Astrocyte of the cerebellum (primary cell): ENCODE results near the gene MIS12.
A peak's percentile ranks its signal among the peaks of the same experiment; 100 is the strongest.

Source experiments
- DNase-seq: peaks from one replicate; pipeline ENCODE4 v3.0.0-alpha.2; 2011; ENCODE audit warnings: low read depth
- H3K4me3 ChIP-seq: 2 replicates; pipeline ENCODE4 v1.5.1; 2011; ENCODE audit warnings: mild to moderate bottlenecking, low read depth, low read length, moderate library complexity
- in situ Hi-C: cut with HindIII; loops from 2 replicates; pipeline ENCODE4 v1.10.0; 2017; ENCODE audit warnings: low sequenced_read_pairs
- TF ChIP-seq, protein P1 (sequence below): IDR thresholded peaks from 2 replicates; pipeline ENCODE4 v1.5.1; 2012; ENCODE audit warnings: low read length, low read depth, moderate library complexity, mild to moderate bottlenecking; ENCODE audit errors: missing control alignments

Gene MIS12, protein sequence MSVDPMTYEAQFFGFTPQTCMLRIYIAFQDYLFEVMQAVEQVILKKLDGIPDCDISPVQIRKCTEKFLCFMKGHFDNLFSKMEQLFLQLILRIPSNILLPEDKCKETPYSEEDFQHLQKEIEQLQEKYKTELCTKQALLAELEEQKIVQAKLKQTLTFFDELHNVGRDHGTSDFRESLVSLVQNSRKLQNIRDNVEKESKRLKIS

DNA sequence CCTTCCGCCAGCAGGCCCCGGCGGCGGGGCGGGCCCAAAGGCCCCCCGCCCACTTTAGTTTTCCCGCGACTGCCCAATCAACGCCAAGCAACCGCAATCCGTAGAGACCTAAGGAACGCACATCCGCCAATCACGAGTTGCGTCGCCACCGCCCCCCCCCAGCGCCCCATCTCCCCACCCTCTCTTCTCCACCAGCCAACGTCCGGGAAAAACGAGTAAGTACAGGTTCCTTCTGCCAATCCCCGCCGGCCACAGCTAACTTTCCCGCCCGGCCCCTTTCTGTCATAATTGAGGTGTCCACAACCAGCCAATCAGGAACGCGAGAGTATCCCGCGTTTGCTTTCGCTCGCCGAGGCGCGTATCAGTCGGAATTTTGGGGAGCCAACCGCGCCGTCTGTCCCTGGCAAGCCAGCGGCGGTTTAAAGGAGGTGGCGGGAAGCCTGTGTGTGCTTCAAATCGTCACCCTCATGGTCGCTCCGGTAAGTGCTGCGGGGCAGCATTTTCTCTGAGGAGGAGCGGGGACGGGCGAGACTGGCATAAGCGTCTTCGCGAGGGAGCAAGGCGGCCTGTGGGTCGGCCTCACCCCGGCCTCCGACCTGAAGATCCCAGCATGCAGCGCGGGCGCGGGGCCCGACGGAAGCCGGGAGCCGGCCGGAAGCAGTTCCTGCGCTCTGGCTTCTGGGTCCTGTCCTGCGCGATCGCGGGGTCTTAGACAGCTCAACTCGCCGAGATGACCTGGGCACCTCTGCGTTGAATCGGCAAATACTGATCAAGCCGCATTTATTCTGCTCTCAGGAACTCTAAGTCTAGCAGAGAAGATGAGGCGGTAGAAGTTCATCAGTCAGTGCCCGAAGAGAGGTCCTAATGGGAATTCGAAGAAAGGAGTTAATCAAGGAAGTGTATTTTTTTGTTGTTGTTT is at the start of gene MIS12:
MIS12 (plus strand) TSS at position 361 of the 919 bp plus-strand sequence. CDS start 2,297 bp downstream, outside the sequence.
- peak; percentile 98 for DNase-seq
- H3K4me3 ChIP-seq = peak within 1 kb of the TSS; percentile 98
- TF ChIP-seq, protein P1, sequence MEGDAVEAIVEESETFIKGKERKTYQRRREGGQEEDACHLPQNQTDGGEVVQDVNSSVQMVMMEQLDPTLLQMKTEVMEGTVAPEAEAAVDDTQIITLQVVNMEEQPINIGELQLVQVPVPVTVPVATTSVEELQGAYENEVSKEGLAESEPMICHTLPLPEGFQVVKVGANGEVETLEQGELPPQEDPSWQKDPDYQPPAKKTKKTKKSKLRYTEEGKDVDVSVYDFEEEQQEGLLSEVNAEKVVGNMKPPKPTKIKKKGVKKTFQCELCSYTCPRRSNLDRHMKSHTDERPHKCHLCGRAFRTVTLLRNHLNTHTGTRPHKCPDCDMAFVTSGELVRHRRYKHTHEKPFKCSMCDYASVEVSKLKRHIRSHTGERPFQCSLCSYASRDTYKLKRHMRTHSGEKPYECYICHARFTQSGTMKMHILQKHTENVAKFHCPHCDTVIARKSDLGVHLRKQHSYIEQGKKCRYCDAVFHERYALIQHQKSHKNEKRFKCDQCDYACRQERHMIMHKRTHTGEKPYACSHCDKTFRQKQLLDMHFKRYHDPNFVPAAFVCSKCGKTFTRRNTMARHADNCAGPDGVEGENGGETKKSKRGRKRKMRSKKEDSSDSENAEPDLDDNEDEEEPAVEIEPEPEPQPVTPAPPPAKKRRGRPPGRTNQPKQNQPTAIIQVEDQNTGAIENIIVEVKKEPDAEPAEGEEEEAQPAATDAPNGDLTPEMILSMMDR = no peak
- in situ Hi-C loops = no loop called here

DNA sequence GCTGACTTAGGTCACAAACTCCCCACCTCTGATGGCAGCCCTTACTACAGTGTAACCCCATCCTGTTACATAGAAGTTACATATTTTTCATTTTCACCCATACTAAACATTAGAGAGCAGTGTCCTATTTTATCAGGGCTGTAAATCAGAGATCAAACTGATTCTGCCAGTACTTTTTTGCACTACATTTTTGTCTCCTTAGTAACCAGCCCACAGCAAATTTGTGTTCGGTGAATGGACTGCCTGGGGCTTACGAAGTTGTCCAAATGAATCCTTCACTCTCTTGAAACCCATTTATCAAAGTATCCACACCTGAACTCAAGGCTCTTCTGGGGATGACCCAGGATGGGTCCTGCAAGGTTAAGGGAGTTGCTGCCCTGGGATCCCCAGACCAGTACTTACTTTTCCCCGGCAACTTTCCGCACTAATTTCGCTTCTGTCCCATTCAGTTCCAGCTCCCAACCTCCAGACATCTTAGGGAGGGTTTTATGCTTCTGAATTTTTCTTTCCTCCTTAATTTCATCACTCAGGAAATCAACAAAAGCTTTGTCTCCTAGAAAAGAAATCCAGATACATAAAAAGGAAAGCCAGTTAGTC is 48.5 kb upstream of the MIS12 start:
- H3K4me3 ChIP-seq = peak overlapping the region; percentile 67
- no peak for DNase-seq
- in situ Hi-C loops = loop anchor here (5.0 kb wide), 1 partner anchor 34 kb away; no protein-coding TSS in a partner anchor
- TF ChIP-seq, protein P1 = no peak

DNA sequence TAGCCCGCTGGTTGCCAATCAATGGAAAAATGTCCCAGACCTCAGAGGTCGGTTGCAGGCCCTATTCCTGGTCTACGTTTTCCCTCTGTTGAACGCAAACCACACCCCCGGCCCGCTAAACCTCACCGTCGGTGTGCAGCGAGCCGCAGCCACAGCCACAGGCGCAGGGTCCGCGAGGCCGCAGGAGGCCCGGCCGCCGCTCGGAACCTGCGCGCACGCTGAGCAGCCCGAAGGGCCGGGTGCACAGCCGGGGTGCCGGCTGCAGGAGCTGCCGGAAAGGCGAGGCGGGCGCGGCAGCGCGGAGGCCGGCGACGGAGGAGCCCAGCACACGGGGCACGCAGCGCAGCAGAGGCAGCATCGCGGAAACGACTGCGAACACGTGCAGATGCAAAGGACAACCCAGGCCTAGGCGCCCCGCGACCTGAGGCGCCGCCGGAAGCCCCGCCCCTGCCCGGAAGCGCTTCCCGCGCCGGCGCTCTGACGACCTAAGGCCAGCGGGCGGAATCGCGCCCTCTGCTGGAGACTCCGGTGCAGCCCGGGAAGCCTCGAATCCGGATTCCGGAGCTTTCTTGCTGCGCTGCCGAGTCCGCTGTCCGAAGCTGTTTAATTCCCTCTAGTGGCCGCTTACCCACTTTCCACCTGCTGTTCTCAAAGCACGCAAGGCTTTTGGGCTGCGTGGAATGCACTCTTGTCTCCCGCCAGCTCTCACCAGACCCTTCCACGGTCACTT is 47.5 kb upstream of the MIS12 start, which contains the start of gene C1QBP:
C1QBP (minus strand) TSS at position 440 of the 730 bp plus-strand sequence; CDS start at position 358, 82 bp downstream.
- peak within 1 kb of the TSS; percentile 67 for H3K4me3 ChIP-seq
- in situ Hi-C loops = loop anchor here (5.0 kb wide), 1 partner anchor 33 kb away; no protein-coding TSS in a partner anchor
- peak; percentile 83 for DNase-seq
- TF ChIP-seq, protein P1 = peak; percentile 99

DNA sequence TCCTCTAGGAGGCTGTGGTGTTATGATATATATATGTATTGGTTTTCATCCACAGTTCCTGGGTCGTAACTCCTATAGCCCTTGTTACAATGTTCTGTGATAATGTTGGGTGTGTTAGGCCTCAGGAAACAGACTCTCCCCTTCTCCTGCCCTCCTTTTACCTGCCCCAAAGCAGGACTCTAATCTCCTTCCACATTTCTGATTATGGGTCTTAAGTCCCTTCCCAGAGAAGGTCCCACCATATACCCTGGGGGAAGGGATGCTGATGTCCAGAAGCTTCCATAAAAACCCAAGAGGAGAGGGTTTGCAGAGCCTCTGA is 47.0 kb upstream of the MIS12 start:
- in situ Hi-C loops = loop anchor here (5.0 kb wide), 1 partner anchor 33 kb away; no protein-coding TSS in a partner anchor
- TF ChIP-seq, protein P1 = no peak
- DNase-seq = no peak
- H3K4me3 ChIP-seq = peak overlapping the region; percentile 67

DNA sequence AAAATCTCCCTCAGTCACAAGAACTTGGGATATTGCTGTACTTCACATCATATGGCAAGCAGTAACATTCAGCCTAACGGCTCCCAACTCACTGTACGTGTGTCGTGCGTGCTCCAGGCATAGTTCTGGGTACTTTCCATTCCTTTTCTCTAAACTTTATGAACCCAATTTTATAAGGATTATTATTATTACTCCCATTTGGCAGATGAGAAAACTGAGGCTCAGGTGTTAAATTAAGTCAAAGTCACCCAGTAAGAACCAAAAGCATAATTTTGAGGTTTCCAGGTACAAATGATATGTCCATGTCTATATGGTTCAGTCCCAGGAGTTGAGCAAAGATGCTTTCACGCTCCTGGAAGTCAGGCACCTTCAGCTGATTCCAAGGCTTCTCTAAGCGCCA is 42.6 kb upstream of the MIS12 start:
- in situ Hi-C loops = no loop called here
- no peak for DNase-seq
- H3K4me3 ChIP-seq = no peak overlapping the region
- TF ChIP-seq, protein P1 = no peak

DNA sequence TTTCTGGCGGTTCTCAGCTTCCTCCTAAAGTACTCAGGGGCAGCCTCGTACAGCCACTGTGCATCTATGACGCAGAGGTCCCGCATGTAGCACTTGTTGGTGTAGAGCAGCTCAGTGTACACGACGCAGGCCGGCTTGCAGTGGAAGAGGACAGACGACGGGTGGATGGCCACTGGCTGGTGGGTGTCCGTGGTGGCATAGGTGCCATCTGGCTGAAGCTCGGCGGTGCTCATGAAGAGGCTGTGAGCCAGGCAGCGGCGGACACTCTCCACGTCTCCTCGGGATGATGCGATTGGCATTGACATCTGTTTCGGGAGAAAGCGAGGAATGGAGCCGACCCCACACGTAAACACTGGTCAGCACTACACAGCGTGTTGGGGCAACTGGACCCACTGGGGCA is 42.2 kb upstream of the MIS12 start:
- in situ Hi-C loops = no loop called here
- no peak overlapping the region for H3K4me3 ChIP-seq
- DNase-seq = no peak
- TF ChIP-seq, protein P1 = no peak
